ENCODE results near the gene COL10A1. TPM values are rescaled to one million over a fixed set of nuclear protein-coding genes. Genes with fewer than 3 reads are reported as not detected.

Gene COL10A1
- total RNA-seq, 1 donor from 2014 or later: 0.14 TPM

- Mint-ChIP-seq H3K27me3 (no peaks in the 10 kb centered on the region), H3K36me3 (peaks cover 24% of the 10 kb centered on the region), H3K4me3 (no peak overlapping the region), H3K27ac (no peak overlapping the region), H3K4me1 (ENCODE audit: unreplicated experiment) (no peaks in the 10 kb centered on the region), H3K9me3 (no peaks in the 10 kb centered on the region)
- no peak for DNase-seq (ENCODE audit: extremely low spot score, unreplicated experiment)
- TF ChIP-seq, protein P1, sequence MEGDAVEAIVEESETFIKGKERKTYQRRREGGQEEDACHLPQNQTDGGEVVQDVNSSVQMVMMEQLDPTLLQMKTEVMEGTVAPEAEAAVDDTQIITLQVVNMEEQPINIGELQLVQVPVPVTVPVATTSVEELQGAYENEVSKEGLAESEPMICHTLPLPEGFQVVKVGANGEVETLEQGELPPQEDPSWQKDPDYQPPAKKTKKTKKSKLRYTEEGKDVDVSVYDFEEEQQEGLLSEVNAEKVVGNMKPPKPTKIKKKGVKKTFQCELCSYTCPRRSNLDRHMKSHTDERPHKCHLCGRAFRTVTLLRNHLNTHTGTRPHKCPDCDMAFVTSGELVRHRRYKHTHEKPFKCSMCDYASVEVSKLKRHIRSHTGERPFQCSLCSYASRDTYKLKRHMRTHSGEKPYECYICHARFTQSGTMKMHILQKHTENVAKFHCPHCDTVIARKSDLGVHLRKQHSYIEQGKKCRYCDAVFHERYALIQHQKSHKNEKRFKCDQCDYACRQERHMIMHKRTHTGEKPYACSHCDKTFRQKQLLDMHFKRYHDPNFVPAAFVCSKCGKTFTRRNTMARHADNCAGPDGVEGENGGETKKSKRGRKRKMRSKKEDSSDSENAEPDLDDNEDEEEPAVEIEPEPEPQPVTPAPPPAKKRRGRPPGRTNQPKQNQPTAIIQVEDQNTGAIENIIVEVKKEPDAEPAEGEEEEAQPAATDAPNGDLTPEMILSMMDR (conservative IDR thresholded peaks at IDR 0.05): no peak
Observed at GRCh38 chr6:116168148-116168547, 42.2 kb upstream of the COL10A1 start.

DNA sequence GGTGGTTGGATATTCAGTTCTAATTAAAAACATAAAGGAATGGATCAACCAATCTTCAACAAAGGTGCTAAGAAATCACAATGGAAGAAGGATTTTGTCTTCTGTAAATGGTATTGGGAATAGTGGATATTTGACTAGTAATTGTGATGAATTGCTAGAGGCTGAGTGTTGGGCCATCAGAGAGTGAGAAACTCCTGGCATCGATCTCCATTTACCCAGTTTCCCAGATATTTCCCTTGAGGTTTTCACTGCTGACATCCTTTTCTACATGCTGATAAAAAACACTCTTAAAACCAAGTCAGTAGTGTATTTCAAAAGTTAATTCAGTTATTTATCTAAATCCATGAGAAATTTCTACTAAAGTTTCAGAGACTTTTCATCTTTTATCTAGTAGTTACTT, 40.4 kb upstream of the COL10A1 start:
- no peaks in the 10 kb centered on the region for H3K9me3 Mint-ChIP-seq
- H3K4me1 Mint-ChIP-seq (ENCODE audit: unreplicated experiment): no peaks in the 10 kb centered on the region
- no peaks in the 10 kb centered on the region for H3K27me3 Mint-ChIP-seq
- H3K4me3 Mint-ChIP-seq: no peak overlapping the region
- no peak for DNase-seq (ENCODE audit: extremely low spot score, unreplicated experiment)
- H3K27ac Mint-ChIP-seq: no peak overlapping the region
- peaks cover 22% of the 10 kb centered on the region for H3K36me3 Mint-ChIP-seq
- TF ChIP-seq, protein P1 (conservative IDR thresholded peaks at IDR 0.05): no peak

DNA sequence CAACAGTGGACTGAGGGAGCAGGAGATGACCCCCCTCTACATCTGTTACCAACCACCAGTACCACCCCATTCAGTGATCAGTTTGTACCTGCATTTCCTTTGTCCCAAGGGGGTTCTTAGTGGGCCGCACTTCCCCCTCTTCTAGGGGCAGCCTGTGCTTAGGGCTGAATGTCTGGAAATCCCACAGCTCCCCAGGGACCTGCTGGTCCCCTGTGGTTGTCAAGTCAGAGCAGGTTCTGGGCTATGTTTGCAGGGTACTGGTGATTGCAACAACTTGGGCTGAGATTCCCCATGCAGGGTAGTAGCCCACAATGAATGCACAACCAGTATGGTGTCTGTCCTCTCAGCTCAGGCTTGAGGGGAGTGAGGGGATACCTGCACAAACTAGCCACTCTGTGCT, 39.7 kb upstream of the COL10A1 start:
- Mint-ChIP-seq H3K4me1 (ENCODE audit: unreplicated experiment) (no peaks in the 10 kb centered on the region), H3K36me3 (peaks cover 22% of the 10 kb centered on the region), H3K27ac (no peak overlapping the region), H3K4me3 (no peak overlapping the region), H3K9me3 (no peaks in the 10 kb centered on the region), H3K27me3 (no peaks in the 10 kb centered on the region)
- no peak for DNase-seq (ENCODE audit: extremely low spot score, unreplicated experiment)
- TF ChIP-seq, protein P1 (conservative IDR thresholded peaks at IDR 0.05): no peak

- H3K27ac Mint-ChIP-seq: no peak overlapping the region
- no peaks in the 10 kb centered on the region for H3K4me1 Mint-ChIP-seq (ENCODE audit: unreplicated experiment)
- H3K9me3 Mint-ChIP-seq: peaks cover 5% of the 10 kb centered on the region
- H3K27me3 Mint-ChIP-seq: no peaks in the 10 kb centered on the region
- DNase-seq (ENCODE audit: extremely low spot score, unreplicated experiment): no peak
- peaks cover 23% of the 10 kb centered on the region for H3K36me3 Mint-ChIP-seq
- TF ChIP-seq, protein P1 (conservative IDR thresholded peaks at IDR 0.05): no peak
- no peak overlapping the region for H3K4me3 Mint-ChIP-seq
Observed at GRCh38 chr6:116159782-116160524, 34.0 kb upstream of the COL10A1 start.

DNA sequence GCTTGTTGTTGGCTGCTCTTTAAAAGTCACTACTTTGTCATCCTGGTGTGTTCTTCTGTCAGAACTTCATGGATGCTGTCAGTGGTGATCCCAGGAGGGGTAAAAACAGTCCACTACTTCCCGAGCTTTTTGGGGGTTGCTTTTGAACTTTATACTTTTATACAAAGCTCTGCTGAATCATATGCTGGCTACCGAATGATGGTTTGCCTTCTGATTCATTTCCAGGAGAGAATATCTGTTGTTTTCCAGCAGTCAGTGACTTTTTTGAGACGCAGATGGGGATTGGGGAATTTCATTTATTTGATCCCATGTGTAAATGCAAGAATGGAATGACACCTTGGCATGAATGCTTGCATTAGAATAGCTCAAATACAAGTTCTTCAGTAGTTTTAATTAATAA, 32.7 kb upstream of the COL10A1 start:
- H3K27ac Mint-ChIP-seq: no peak overlapping the region
- no peak for DNase-seq (ENCODE audit: extremely low spot score, unreplicated experiment)

More for the DNA sequence above, 32.7 kb upstream of the COL10A1 start:
- peaks cover 17% of the 10 kb centered on the region for H3K36me3 Mint-ChIP-seq
- no peak overlapping the region for H3K4me3 Mint-ChIP-seq
- no peaks in the 10 kb centered on the region for H3K27me3 Mint-ChIP-seq
- H3K9me3 Mint-ChIP-seq: peaks cover 5% of the 10 kb centered on the region
- H3K4me1 Mint-ChIP-seq (ENCODE audit: unreplicated experiment): no peaks in the 10 kb centered on the region
- TF ChIP-seq, protein P1 (conservative IDR thresholded peaks at IDR 0.05): no peak

All from type B pancreatic cell (in vitro differentiated cells).